ENCODE measurements around the gene IGSF10. TPM values are rescaled to one million over a fixed set of nuclear protein-coding genes. Genes with fewer than 3 reads are reported as not detected.

IGSF10 gene
- total RNA-seq, 1 experiment from 2014 or later, result 2.2 TPM

GRCh38 chr3:151423091-151423490 lies 37.8 kb downstream of the IGSF10 start:
- DNase-seq (ENCODE audit: low spot score), result no peak

DNA sequence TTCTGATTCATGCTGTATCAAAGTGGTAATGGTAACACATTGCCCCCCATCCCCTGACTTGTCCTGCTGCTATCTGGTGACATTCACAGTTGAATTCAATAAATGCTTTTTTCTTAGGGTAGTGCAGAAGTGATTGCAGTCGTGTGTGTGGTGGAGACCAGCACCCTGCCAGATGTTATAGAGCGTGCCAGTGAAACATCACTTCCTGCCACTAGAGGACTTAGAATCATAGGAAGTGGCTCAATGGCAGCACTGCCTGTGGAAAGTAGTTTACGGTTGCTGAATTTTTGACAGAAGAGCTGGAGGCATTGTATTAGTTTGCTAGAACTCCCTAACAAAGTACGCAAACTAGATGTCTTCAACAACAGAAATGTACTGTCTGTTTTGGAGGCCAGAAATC lies 38.9 kb downstream of the IGSF10 start:
- peak; percentile 18 for DNase-seq (ENCODE audit: low spot score)

DNA sequence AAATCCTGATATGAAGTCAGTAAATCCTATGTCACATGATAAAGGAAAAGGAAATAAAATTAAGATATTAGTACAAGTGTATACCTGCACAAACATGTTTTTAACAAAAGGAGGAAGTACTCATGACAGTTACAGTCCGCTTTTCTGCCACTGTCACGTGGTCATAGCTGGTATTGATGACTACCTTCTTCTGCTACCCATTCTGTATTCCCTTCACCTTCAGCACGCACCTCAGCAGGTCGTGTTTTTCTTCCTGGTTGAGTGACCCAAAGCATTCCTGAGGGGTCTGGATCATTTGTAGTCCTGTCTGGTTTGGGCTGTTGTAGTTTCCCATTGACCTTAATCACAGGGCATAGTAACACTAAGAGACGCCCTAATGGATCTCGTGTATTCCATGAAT lies 41.1 kb downstream of the IGSF10 start:
- DNase-seq (ENCODE audit: low spot score), result no peak

DNA sequence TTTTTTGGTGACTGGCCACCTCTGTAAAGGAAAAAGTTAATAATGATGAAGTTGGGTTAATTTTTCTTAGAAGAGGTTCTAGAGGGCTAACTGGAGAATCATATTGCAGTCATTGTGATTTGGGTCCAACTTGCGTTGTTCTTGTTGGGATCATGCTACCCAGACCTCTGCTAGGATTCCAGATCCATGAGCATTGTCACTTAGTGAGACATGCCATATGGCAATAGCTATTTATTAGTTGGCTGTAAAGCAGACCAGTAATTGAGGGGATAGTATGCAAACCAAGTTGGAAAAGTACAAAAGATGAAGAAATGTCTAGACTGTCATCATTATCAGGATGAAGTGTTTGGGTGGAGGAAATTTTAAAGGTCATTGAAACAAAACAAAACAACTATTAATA lies 45.6 kb downstream of the IGSF10 start:
- DNase-seq (ENCODE audit: low spot score), result no peak

DNA sequence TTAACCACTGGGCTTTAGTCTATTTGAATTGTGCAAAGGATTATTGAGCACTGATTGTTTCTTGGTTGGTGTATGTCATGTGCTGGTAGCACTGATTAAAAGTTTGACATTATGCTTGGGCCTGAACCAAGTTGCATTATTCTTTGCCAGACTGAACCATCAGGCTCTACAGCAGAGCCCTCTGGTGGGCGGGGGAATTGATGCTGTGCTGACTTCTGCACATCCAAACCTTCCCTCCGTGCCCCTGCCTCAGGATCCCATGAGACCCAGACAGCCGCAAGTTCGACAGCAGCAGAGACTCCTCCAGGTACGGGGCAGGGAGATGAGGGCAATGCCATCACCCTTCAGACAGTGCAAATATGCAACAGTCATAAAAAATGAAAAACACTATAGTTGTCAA lies 47.9 kb downstream of the IGSF10 start:
- DNase-seq (ENCODE audit: low spot score), result no peak

Small RNAs within 50 kb of the gene (small RNA-seq; reads per million reads assigned to genes)
- not detected for gene AC117454.1

Other genes with a start within 250 kb of the IGSF10 start
- gene P2RY14, start 182.5 kb downstream of the IGSF10 start, total RNA-seq (2014; rRNA removed; shearing (Covaris generic)), result not detected in 2 replicates
- 1.8 and 2.6 TPM in 2 replicates for gene GPR87, start 144.2 kb downstream of the IGSF10 start, total RNA-seq (2014; rRNA removed; shearing (Covaris generic))
- not detected in 2 replicates for gene P2RY13, start 131.5 kb downstream of the IGSF10 start, total RNA-seq (2014; rRNA removed; shearing (Covaris generic))
- not detected in 2 replicates for gene P2RY12, start 76.3 kb downstream of the IGSF10 start, total RNA-seq (2014; rRNA removed; shearing (Covaris generic))

Data from HT-29 (cell line).